Stimulated activated CD4-positive, alpha-beta T cell treated with anti-CD3 and anti-CD28 coated beads, Interleukin-1b, Interleukin-23, amount 100 ng/mL, for 24 hours (primary cell): ENCODE measurements around the gene CYP19A1.

ENCODE experiments used
- DNase-seq, 4 experiments: peaks; one replicate each; pipeline ENCODE4 v3.0.0-alpha.2; 2020; ENCODE audit warnings: low read depth in 4 of 4, low spot score in 1 of 4

CYP19A1 gene

DNA sequence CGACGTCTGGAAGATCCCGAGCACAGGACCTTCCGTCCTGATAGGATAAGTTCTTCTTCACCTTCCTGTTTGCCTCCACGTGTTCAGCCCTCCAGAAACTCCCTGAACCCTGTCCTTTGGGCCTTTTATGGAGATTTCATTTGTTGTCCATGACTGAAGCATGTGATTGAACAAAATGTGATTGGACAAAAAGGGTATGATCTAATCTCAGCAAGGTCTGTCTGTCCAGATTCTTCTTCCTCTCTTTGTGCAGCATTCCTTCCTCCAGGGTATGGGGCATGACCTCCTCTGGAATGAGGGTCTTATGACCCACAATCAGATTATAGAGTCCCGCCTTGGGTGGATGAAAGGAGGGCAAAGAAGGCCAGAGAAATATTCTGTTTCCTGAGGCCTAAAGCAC lies at the start of gene CYP19A1:
TSS of gene CYP19A1 (minus strand) at position 101 of the 400 bp plus-strand sequence. CDS start 95,684 bp downstream, outside the sequence.
- DNase-seq: no peak

DNA sequence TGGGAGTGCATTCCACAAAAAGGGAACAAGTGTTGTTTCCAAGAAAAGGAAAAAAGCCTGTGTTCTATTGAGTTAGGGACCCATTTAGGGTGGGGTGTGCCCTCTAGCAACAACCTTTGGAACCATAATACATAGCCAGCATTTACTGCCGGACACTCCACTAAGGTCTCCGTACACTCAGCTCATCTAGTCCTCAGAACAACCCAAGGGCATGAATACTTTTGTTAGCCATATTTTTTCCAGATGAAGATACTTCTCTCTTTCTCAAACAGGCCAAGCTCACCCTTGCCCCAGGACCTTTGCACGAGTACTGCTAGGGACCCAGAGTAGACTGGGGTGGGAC lies 49.3 kb upstream of the CYP19A1 start:
- DNase-seq: no peak

DNA sequence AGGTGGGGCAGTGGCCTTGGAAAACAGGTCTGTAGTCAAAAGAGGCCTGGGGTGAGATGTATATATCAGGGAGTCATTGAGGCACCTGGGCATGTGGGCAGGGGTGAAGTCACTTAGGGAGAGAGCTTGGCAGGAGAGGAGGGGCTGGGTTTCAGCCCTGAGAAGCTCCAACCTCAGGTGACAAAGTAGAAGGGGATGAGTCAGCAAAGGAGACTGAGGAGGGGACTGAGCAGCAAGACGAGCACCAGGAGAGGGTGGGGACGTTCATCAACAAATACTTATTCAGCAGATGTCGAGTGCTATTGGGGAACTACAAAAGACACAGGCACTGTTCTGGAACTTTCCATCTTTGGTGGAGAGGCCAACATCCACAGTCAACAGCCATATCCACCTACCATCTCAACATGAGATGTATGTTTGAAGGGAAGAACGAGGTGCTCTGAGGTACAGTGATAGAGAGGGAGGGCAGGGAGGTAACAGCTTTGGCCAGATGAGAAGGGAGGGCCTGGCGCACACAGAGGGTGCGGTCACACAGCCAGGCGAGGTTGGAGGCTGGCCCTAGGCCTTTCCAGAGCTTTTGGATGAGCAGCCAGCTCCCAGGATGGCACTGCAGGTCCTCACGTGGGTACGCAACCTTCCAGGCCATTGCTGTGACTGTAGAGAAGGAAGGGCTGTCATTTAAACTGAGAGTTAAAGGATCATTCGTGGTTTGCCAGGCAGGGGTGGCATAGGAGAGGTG lies 48.7 kb upstream of the CYP19A1 start:
- no peak for DNase-seq

DNA sequence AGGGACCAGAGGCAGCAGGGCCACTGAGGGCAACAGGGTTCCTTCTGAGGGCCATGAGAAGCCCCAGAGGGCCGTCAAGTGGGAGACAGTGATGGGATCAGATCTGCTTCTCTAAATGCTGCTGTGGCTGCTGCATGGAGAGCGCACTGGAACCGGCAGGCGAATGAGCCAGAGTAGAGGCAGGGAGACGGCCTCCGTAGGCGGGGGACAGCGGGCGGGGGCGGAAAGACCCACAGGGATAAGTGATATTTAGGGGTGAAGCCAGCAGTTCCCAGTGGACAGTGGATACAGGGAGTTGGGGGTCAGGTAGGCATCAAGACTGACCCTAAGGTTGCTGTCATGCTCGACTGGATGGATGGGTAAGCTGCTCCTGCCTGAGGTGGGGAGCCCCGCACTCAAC lies 48.1 kb upstream of the CYP19A1 start:
- no peak for DNase-seq

DNA sequence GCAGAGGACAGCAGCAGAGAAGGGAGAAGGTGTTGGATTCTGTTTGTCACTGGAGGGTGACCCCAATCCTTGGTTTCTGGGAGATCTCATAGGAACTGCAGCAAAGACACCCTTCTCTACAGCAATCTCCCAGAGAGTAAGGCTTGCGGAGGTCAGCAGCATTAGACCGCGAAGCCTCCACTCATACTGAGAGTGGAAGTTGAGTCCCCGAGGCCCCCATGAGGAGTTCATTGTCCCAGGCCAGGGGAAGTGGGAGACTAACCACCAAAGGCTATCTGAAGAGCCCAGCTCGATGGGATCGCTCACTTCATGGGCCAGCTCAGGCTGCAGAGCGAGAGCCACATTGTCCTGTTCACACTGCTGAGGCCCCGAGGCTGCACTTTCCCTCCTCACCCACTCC lies 47.6 kb upstream of the CYP19A1 start:
- DNase-seq: no peak

DNA sequence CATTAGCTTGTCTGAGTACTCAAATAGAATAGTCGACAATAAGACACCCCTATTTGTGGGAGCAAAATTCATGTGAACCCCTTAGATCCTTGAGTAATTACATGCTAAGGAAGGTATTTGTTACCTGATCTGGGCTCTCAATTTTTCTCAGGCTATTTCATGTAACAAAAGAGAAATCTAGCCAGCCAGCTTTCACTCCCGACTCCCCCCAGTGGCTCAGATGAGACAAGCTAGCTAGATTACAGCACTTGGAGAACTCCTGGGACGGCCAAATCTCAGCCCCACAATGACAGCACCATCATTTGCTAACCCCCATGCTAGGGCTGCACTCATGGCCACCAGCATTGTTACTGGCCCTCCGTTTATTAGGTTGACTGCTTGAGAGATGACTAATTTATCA lies 44.4 kb upstream of the CYP19A1 start:
- no peak for DNase-seq

DNA sequence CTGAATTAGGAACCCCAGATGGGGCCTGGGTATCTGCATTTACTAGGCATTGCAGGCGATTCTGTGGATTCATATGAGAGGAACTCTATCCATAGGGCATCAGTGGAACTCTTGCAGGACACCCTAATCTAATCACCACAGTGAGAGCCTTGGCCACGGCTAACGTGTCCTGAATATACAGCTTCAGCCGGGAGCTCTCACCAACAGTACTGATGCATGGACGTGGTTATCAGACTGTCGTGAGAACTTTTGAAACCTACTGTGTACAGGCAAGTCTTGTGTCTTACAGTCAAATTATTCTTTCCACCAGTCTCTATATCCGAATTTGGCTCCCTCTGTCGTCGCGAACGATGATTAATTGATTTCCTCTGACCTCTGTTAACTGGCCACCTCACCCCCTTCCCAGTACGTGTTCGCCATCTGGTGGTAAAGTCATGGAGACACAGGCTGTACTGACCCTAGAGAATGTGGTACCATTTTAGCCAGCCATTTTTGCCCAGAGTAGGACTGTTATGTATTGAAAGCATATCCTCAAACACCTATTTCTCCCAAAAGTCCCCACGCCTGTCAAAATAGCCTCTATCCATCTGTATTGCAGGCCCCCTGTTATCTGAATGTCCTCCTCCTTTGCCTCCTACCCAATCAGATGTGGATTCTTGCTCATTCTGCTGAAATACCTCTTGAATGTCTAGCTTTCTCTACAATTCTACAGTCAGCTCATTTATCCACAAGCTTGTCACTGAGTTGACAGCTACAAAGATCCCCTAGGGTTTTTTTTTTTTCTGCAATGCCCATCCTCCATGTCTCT lies 42.8 kb upstream of the CYP19A1 start:
- peak in 1 of 4 experiments; percentile 4 for DNase-seq

DNA sequence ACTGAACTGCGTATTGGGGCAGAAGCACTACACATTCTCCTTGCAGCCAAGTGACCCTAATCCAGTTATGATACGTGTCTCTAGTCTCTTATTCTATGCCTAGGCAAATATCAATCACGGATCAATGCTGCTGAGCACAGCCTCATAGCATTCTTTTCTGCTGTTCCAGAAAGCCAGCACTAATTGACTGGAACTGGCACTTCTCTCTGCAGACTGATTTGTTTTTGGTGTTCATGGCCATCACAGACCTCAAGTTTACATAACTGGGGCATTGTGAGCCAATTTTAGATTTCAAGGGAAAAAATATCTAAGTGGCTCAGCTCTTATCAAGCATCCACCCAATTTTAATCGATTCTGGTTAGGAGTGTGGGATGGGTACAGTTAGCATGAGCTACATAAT lies 41.0 kb upstream of the CYP19A1 start:
- DNase-seq: no peak

DNA sequence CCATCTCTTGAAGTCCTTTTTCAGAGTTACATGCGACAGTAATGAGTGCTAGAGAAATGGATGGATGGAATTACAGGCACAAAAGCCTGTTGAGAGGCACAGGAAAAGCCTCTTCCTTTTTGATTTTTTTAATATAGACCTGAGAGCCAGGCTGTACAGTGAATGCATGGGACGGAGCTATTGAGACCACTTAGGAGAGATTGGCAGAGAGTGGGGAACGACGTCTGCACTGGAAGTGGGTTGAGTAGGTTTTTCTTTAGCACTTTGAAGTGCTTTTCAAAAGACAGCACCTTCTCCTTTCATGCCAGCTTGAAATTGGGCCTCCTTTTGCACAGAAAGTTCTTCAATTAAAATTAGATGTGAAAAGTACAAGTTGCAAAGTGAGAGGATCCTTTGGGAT lies 40.0 kb upstream of the CYP19A1 start:
- no peak for DNase-seq

DNA sequence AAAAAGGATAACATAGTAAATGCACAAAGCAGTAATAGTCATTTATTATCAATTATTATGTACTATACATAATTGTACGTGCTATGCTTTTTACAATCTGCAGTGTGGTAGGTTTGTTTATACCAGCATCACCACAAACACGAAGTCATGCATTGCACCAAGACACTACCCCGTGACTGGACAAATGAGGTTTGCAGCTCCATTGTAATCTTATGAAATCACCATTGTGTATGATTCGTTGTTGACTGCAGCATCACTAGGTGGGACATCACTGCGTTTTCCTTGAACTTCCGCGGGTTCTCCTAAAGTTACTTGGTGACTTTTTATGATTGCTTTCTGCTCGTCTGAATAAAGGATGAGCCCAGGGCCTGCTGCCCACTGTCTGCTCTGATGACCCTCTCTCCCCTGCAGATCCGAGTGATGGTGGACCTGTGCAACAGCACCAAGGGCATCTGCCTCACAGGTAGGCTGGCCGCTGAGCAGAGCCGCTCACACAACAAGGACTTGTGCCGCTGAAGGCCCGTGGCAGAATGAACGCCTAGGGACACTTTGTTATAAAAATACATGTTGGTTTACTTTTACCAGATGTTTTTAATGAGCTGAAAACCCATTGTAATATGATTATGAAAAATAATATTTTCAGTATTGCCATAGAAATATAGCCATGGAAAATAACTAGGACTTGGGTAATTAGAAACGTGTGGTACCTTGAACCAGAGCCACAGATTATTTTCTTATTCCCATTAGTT lies 38.8 kb upstream of the CYP19A1 start:
- DNase-seq: no peak

DNA sequence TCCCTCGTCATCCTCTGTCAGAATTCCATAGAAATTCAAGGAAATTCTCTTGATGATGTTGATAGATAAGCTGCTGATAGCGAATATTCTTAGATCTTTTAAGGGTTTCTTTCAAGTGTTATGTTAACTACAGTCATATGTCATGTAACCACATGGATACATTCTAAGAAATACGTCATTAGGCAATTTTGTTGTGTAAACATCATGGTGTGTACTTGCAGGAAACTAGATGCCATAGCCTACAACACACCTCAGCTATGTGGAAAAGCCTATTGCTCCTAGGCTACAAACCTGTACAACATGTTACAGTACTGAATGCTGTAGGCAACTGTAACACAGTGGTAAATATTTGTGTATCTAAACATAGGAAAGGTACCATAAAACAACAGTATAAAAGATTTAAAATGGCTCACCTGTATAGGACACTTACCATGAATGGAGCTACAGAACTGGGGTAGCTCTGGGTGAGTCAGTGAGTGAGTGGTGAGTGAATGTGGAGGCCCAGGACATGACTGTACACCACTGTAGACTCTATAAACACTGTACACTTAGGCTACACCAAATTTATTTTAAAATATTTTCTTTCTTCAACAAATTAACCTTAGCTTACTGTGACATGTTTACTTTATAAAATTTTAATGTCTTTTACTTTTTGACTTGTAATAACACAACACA lies 37.7 kb upstream of the CYP19A1 start:
- no peak for DNase-seq

DNA sequence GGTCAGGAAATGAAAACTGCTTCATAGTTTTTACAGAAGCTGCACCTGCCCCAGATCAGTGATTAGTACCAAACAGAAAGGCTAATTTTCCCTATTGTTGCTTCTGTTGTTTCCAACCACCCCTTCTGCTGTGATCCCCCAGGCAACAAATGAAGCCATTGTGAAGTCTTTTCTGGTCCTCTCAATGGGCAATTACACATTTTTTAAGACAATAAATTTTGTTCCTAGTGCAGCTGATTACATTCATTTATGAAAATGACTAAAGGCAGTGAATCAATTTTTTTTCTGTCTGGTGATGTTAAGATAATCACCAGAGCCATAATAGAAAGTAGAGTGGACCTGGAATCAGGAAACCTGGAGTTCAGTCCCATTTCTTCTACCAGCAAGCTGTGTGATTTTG lies 35.7 kb upstream of the CYP19A1 start:
- no peak for DNase-seq

DNA sequence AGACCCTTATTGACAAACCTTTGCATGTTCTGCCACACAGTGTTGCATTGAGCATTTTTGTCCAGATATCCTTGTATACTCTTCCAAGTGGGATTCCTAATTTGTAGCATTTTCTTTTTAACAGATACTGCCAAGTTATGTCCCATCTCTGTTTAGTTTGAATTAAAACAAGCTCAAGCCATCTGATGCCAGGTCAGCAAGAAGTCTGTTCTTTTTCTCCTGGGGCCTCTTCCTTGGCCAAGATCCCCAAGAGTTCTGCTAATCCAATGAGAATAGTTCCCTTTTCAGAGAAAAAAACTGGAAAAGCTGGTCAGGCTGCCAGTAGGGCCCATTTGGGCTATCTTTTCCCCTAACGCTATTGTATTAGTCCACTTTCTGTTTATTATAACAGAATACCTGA lies 32.9 kb upstream of the CYP19A1 start:
- no peak for DNase-seq

DNA sequence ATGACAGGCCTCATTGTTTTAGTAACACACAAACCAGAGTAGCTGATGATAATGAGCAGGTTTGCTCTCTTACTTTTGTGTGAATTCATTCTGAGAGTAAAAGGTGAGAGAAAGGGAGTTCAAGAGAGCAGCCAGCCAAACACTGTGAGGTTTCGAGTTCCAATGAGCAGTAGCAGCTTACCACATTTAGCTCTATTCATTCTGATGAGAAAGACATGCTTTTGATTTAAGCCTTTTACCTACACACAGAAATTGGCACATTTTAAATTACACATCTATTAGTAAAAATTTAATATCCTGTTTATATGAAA lies 31.0 kb upstream of the CYP19A1 start:
- no peak for DNase-seq

DNA sequence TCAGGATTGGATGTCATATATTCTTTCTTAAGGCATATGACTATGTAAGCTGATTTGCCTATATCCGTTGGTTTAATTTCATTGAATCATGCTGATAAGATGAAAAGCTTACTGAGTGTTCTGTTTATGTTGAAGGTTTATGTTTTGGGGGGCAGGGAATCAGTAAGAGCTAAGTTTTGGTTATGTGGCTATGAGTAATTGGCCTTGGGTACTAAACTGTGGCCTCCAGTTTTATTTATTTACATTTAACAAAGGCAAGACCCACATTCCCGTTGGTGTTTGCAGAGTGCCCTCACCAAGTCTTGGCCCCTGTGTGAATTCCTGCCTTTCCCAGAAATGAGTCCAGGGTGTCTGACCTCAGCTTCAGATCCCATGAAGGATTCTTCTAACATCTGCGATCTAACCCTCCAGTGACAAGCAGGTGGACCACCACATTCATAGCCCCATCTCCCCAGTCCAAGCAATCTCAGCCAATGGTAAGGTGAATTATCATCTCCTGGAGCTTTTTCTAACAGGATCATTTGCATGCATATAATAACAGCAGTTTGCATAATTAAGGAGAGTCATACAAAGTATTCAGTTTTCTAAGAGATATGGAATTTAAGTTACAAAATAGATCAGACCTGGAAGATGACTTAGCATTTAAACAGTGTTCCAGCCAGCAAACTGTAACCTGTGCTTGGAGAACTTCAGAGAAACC lies 30.5 kb upstream of the CYP19A1 start:
- no peak for DNase-seq

DNA sequence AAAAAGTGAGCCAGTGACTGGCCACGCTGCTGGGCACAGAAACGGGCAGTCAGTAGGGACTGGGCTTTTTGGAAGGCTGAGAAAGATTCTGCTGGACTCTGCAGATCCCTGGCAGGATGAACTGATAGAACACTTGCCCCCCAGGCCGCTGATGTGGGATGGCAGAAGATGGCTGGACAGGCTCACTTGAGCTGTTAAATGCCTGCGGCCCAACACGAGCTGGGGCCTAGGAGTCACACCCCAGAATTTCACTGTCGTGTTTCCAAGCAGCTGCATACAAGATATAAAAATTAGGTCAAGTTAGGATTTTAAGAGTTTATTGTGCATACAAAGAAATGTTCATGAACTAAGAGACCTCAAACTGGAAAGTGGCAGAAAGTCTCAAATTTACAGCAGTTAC lies 29.9 kb upstream of the CYP19A1 start:
- no peak for DNase-seq

DNA sequence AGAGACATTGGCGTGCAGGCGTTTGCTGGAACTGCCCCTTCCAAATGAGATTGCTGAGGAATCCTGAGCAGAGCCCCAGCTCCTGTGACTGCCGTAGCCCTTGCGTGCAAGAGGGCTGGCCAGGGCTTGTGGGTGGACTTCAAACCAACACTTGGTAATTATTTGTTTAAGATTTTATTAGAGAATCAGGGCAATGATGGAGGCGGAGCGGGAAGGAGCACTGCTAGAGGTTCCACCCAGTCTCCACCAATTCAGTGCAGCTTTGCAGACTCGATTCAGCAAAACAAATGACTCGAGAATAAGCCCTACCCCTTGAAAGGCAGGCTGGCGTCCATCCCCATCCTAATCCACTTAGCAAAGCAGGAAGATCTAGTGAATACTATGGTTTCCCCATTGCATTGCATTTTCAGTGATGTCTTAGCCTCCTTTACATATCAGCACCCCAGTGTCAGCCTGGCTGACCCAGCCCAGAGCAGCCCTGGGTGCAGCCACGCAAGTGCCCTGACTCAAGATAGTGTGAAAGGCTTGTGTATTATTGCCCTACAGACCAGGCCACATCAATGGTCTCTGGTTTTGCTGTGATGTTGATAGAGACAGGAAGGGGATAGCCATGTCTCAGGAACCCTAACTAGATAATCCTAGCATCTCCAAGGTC lies 29.1 kb upstream of the CYP19A1 start:
- no peak for DNase-seq

DNA sequence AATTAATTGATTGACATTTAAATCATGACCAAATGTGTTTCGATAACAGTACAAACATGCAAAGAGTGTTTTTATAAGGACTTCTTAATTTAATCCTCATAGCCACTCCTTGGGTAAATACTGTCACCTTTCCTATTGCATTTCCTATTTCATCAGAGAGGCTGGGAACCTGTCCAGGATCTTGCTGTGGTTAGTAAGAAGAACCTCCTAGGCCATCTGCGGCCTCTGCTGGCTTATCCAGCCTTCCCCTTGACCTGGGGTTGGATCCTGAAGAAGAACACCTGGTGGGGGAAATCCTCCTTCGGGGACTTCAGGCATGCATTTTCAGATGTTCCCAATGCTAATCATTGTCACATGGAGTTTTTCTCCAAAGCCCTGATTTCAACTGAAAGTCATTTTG lies 28.5 kb upstream of the CYP19A1 start:
- DNase-seq: no peak

DNA sequence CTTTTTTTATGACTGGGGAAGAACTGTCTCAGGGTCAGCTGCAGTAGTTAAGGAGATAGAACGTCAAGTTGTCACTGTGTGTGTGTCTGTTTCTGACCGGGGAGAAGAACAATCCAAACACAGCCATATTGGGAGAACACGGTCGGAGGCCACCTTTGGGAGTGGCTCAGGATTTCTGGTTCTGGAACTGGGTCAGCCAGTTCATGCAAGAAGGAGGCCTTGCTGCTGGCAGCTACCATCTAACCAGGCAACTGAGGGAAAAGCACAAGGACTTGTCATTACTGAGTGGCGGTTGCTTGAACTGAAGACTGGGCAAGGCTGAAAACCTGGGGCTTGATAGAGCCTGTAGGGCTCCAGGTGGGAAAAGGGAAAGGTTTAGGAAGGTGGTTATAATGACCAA lies 27.7 kb upstream of the CYP19A1 start:
- no peak for DNase-seq

DNA sequence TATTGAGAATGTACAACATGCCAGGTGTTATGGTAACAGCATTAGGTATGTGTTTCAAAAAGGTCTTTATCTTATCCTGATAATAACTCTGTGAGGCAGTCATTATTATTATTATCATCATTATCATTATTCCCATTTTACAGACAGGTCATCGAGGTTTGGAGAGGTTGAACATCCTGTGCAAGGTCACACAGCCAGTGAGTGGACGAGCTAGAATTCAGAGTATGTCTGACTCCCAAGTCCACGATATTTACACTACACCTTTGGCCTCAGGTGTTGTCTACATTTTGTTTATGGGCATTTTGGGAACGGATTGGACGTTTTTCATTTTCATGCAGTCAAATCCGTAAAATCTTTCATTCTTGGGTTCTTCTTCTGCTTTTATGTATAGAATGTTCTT lies 27.0 kb upstream of the CYP19A1 start:
- no peak for DNase-seq

DNA sequence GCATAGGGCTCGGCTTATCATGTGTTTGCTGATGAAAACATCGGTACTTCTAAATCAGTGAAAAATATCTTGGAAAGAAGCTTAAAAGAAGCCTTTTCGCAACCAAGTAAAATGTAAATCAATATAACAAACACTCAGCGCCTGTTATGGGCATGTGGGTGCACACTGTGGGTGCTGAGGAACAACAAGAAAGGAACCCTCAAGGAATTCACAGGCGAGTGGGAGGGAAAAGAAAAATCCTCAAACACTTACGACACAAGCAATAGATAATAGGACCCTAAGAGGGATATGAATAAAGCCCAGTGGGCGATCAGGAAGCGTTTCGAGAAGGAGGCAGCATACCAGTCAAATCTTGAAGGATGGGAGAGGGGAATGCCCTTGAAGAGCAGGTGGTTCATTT lies 25.0 kb upstream of the CYP19A1 start:
- no peak for DNase-seq
